Loucy (cell line): ENCODE measurements around the gene HPSE.

ENCODE experiments used
- H2AFZ ChIP-seq: fragments of 200-600 bp; sonication (generic); 2 replicates; pipeline ENCODE4 v1.6.0; 2016; ENCODE audit warnings: antibody characterized with exemption, mild to moderate bottlenecking, low read length, moderate library complexity
- H3F3A ChIP-seq: fragments of 200-600 bp; 2 replicates; pipeline ENCODE4 v1.6.0; 2016; ENCODE audit warnings: antibody characterized with exemption, low read depth, mild to moderate bottlenecking
- H3K27me3 ChIP-seq: fragments of 200-600 bp; sonication (generic); 2 replicates; pipeline ENCODE4 v1.6.1; 2014; ENCODE audit warnings: low read length, mild to moderate bottlenecking; ENCODE audit not compliant: insufficient read depth, poor library complexity, severe bottlenecking
- H3K36me3 ChIP-seq: fragments of 200-600 bp; sonication (generic); 2 replicates; pipeline ENCODE4 v1.6.1; 2016; ENCODE audit warnings: low read length; ENCODE audit not compliant: insufficient read depth
- H3K4me1 ChIP-seq: fragments of 200-600 bp; sonication (generic); 2 replicates; pipeline ENCODE4 v1.5.1; 2014; ENCODE audit warnings: low read length, mild to moderate bottlenecking; ENCODE audit not compliant: insufficient read depth, poor library complexity, severe bottlenecking
- H3K4me2 ChIP-seq: fragments of 200-600 bp; sonication (generic); 2 replicates; pipeline ENCODE4 v1.6.0; 2014; ENCODE audit warnings: antibody characterized with exemption, low read length, low read depth, mild to moderate bottlenecking; ENCODE audit not compliant: poor library complexity, severe bottlenecking
- H3K4me3 ChIP-seq: fragments of 200-600 bp; sonication (generic); 2 replicates; pipeline ENCODE4 v1.5.1; 2014; ENCODE audit warnings: low read length, mild to moderate bottlenecking, mixed read lengths; ENCODE audit not compliant: poor library complexity, severe bottlenecking
- H3K79me2 ChIP-seq: fragments of 200-600 bp; sonication (generic); 2 replicates; pipeline ENCODE4 v1.6.1; 2014; ENCODE audit warnings: low read length; ENCODE audit not compliant: insufficient read depth
- H3K9ac ChIP-seq: fragments of 200-600 bp; sonication (generic); 2 replicates; pipeline ENCODE4 v1.6.0; 2014; ENCODE audit warnings: mild to moderate bottlenecking, low read depth, low read length, moderate library complexity; ENCODE audit not compliant: poor library complexity, severe bottlenecking
- H3K9me2 ChIP-seq: fragments of 200-600 bp; sonication (generic); replicated peaks from 2 replicates; pipeline ENCODE4 v1.6.1; 2016; ENCODE audit warnings: low read depth, low read length, mixed read lengths
- H3K9me3 ChIP-seq: fragments of 200-600 bp; sonication (generic); 2 replicates; pipeline ENCODE4 v1.6.1; 2014; ENCODE audit warnings: mild to moderate bottlenecking, antibody characterized with exemption, low read length, low read depth; ENCODE audit not compliant: insufficient read depth
- H4K20me1 ChIP-seq: fragments of 200-600 bp; sonication (generic); 2 replicates; pipeline ENCODE4 v1.6.0; 2014; ENCODE audit warnings: antibody characterized with exemption, low read length, mild to moderate bottlenecking; ENCODE audit not compliant: insufficient read depth, poor library complexity, severe bottlenecking
- EZH2phosphoT487 ChIP-seq: fragments of 200-600 bp; IDR thresholded peaks from 2 replicates; pipeline ENCODE4 v1.6.1; 2018; ENCODE audit warnings: antibody characterized with exemption, mild to moderate bottlenecking, moderate library complexity, borderline replicate concordance
- TF ChIP-seq, protein P1 (sequence below): fragments of 200-600 bp; sonication (generic); conservative IDR thresholded peaks from 2 replicates; pipeline ENCODE4 v1.5.1; 2014; ENCODE audit warnings: mild to moderate bottlenecking, antibody characterized with exemption, low read length

The HPSE gene

DNA sequence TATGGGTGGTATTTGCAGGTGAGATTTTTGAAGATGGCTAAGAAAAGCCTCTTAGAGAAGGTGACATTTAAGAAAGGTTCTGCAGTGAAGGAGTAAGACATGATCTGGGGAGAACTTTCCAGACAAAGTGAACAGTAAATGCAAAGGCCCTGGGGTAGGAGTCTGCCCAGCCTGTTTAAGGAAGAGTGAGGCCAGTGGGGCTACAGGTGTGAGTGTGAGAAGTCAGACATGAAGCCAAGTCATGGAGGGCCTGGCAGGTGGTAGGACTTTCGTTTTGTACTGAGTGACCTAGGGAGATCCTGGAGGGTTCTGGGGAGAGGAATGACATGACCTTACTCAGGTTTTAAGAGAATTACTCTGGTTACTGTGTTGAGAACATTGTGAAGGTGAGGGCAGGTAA, 71.5 kb downstream of the HPSE start:
- no peak for TF ChIP-seq EZH2phosphoT487
- TF ChIP-seq, protein P1, sequence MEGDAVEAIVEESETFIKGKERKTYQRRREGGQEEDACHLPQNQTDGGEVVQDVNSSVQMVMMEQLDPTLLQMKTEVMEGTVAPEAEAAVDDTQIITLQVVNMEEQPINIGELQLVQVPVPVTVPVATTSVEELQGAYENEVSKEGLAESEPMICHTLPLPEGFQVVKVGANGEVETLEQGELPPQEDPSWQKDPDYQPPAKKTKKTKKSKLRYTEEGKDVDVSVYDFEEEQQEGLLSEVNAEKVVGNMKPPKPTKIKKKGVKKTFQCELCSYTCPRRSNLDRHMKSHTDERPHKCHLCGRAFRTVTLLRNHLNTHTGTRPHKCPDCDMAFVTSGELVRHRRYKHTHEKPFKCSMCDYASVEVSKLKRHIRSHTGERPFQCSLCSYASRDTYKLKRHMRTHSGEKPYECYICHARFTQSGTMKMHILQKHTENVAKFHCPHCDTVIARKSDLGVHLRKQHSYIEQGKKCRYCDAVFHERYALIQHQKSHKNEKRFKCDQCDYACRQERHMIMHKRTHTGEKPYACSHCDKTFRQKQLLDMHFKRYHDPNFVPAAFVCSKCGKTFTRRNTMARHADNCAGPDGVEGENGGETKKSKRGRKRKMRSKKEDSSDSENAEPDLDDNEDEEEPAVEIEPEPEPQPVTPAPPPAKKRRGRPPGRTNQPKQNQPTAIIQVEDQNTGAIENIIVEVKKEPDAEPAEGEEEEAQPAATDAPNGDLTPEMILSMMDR = no peak
- no peaks in the 10 kb centered on the region for H4K20me1 ChIP-seq
- no peak overlapping the region for H3K4me3 ChIP-seq
- H3K9me3 ChIP-seq = no peaks in the 10 kb centered on the region
- H3K79me2 ChIP-seq = no peaks in the 10 kb centered on the region
- no peaks in the 10 kb centered on the region for H3K4me1 ChIP-seq
- no peak overlapping the region for H2AFZ ChIP-seq
- H3K27me3 ChIP-seq = no peaks in the 10 kb centered on the region
- peaks cover 5% of the 10 kb centered on the region; the same call in 1 of the 2 replicates for H3K36me3 ChIP-seq
- no peaks in the 10 kb centered on the region for H3F3A ChIP-seq
- no peak overlapping the region for H3K4me2 ChIP-seq
- H3K9me2 ChIP-seq = no peaks in the 10 kb centered on the region
- no peak overlapping the region for H3K9ac ChIP-seq

- Histone ChIP-seq H3K9me2 (no peaks in the 10 kb centered on the region), H3K9ac (no peak overlapping the region), H4K20me1 (no peaks in the 10 kb centered on the region), H2AFZ (no peak overlapping the region), H3K9me3 (no peaks in the 10 kb centered on the region), H3K4me3 (no peak overlapping the region), H3F3A (no peaks in the 10 kb centered on the region), H3K27me3 (no peaks in the 10 kb centered on the region), H3K36me3 (peaks cover 5% of the 10 kb centered on the region; the same call in 1 of the 2 replicates), H3K4me1 (no peaks in the 10 kb centered on the region), H3K4me2 (no peak overlapping the region), H3K79me2 (no peaks in the 10 kb centered on the region)
- no peak for TF ChIP-seq EZH2phosphoT487
- TF ChIP-seq, protein P1 = no peak
These were observed 72.0 kb downstream of the HPSE start for GRCh38 chr4:83262682-83263081.

DNA sequence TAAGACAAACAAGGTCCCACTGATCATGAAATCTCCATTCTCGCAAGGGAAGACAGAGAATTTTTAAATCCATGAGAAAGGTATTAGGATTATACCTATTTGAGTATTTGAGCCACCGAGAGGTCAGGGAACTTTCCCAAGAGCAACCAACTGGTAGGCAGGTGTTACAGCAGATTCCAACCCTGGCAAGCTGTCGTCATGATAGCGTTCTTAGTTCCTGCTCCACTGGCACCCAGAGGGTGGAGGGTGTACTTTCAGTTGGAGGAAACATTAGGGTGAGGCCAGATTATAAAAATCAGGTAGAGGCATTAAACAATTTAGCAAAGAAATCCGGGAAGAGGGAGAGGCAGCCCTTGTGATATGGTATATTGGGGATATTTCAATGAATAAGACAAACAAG, 73.3 kb downstream of the HPSE start:
- Histone ChIP-seq H3K79me2 (no peaks in the 10 kb centered on the region), H3K9me2 (no peaks in the 10 kb centered on the region), H4K20me1 (no peaks in the 10 kb centered on the region), H3K4me3 (no peak overlapping the region), H3K9ac (no peak overlapping the region), H3K36me3 (no peaks in the 10 kb centered on the region; the same call in 1 of the 2 replicates), H3F3A (no peaks in the 10 kb centered on the region), H3K4me2 (no peak overlapping the region), H3K9me3 (no peaks in the 10 kb centered on the region), H2AFZ (no peak overlapping the region), H3K27me3 (no peaks in the 10 kb centered on the region), H3K4me1 (no peaks in the 10 kb centered on the region)
- TF ChIP-seq EZH2phosphoT487 = no peak
- TF ChIP-seq, protein P1 = no peak
